Measurements from ENCODE around the gene SNED1.

Gene SNED1

DNA sequence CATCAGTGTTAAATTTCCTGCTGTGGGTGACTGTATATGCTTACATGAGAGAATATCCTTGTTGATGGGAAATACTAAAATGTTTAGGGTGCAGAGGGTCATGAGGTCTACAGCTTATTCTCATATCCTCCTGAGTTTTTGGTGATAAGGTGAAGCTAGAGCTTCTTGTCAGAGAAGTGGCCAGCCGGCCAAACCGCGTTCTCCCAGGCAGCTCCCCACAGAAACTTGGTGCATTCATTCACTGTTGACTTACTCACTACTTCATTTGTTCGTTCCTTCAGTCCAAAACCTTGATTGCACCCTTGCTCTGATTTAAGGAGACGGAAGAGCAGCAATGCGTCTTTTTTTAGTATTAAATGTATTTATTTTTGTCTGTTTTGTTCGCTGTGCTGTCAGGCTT lies 8.7 kb downstream of the SNED1 start:
- DNase-seq: no peak

DNA sequence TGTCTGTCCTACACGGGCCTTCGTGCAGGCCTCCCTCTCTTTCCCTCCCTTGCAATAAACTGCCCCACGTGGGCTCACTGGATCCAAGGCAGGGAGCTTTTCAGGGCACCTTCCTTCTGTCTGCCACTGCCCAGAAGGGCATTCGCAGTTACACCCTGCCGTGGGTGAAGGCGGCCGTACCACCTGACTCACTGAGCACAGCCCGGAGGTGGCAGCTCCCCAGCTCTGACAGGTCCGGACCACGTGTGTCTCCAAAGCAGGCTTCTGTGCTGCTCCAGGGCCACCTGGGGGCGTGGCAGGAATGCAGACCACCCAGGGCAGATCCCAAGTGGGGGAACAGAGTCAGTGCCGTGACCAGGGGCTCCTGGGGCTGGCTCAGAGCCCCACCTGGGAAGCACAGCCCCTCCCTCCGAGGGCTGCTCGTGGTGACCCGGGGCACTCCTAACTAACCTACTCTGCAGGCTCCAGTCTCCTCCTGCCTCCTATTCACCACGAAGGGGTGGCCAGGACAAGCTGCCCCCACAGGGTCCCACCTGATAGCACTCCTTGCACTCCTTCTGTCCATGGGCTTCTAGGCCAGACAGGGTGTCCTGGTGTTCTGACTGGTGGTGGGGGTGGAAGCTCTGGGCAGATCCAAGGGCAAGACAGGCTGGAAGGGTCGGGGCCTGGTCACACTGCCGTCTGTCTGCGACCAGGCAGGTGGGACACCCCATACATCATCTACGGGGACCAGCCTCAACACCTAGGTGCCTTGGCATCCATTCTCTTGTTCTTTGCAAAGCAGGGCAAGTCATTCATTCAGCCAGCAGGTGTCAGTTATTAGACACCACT lies 9.7 kb downstream of the SNED1 start:
- DNase-seq: no peak

DNA sequence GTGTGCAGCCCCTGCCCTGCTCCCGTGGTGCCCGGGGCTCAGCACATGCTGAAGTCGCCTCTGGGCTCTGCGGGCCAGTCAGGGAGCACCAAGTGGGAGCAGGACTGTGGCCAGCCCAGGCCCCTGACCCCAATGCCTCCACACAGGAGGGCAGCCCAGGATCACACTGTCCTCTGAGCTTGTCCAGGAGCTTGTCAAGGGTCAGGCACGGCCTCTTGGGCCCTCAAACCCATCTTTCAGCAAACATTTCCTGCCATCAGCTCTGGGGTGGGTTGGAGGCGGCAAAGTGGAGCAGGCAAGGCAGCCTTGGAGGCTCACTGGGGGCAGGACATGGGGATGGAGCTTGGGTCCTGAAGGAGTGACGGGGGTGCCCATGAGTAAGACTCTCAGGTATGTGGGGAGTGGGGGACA lies 10.3 kb downstream of the SNED1 start:
- no peak for DNase-seq

DNA sequence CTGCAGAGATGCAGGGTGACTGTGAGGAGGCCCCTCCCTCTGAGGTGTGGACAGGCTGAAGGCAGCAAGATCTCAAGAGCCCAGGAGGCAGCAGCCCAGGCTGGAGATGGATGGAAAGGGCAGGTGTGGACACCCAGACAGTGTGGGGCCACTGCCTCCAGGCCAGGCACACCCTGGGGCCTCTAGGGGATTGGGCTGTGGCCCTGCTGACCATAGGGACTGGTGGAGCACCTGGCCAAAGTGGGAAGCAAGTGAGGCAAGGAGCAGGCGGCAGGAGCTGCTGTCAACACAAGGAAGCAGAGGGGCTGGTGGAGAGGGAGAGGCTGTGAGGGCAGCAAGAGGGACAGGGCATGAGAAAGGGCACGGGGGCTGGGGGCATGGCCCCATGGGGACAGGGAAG lies 10.8 kb downstream of the SNED1 start:
- DNase-seq: no peak

DNA sequence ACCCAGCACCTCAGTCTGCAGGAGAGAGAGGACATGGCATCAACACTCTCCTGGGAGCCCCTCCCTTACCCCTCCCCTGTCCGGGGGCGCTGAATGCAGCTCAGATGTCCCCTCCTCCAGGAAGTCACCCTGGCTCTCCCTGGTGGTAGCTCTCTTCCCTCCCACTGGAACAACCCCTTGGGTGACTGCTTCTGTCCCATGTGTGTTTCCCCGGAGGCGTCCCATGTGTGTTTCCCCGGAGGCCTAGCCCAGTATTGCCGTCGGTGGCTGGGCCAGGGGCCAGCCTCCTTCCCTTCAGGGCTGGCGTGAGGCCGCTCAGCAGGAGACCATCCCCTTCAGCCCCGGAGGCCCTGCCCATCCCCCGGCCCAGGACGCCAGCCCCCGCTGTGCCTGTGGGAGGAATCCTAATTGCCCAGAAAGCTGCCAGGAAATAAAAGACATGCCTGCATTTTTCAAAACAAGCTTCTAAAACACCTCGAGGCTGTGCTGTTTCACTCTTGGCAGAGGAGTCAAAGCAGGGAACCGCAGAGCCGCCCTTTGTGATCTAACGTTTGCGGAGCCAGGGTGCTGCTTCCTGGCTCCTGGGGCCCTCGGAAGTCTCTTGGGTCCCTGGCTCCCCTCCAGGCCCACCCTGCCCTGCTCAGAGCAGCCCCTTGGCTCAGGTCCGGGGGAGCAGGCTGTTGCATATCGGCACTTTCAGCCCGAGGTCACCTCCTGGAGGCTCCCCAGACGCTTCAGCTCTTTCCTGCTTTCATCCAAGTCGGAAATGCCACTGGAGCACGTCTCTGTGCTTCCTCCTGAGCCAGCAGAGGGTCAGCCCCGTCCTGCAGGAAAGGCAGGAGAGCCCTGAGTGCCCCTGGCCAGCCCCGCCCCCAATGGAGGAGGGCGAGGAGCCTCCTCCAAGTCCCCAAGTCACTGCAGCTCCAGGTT lies 11.4 kb downstream of the SNED1 start:
- DNase-seq: no peak

DNA sequence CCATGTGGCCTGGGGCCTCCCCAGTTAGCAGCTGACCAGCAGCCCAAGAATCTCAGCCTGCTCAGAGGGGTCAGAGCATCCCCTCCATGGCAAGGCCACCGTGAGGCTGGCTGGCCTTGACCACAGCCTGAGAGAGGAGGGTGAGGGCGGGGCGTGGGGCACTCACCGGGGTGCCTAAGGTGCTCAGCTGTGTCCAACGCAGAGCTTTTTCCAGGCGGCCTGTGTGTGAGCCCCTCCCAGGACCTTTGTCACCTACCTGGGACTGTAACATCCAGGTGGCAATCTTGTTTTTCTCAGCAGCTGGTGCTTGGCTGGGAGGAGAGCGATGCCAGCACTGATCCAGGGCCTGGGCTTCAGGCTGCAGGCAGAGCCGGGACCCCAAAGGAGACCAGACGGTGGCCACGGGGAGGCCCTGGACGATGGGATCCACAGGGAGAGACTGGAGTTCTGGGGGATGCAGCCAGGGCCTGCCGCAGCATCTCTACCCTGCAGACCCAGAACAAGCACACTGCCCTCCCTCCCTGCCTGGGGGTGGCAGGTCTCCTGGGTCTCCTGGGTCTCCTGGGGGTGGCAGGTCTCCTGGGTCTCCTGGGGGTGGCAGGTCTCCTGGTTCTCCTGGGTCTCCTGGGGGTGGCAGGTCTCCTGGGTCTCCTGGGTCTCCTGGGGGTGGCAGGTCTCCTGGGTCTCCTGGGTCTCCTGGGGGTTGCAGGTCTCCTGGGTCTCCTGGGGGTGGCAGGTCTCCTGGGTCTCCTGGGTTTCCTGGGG lies 12.3 kb downstream of the SNED1 start:
- no peak for DNase-seq

DNA sequence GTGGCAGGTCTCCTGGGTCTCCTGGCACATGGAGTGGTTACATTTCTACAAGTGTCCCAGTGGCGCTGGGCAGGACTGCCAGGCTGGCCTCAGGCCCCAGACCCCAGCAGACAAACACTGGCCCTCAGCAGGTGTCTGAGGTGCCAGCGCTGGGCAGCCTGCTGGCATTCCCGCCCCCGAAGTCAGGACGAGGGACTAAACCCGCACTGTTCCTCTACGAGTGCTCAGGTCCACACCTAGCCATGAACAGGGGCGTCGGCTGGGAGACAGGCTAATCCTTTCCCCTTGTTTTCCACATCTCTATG lies 12.8 kb downstream of the SNED1 start:
- DNase-seq: no peak

DNA sequence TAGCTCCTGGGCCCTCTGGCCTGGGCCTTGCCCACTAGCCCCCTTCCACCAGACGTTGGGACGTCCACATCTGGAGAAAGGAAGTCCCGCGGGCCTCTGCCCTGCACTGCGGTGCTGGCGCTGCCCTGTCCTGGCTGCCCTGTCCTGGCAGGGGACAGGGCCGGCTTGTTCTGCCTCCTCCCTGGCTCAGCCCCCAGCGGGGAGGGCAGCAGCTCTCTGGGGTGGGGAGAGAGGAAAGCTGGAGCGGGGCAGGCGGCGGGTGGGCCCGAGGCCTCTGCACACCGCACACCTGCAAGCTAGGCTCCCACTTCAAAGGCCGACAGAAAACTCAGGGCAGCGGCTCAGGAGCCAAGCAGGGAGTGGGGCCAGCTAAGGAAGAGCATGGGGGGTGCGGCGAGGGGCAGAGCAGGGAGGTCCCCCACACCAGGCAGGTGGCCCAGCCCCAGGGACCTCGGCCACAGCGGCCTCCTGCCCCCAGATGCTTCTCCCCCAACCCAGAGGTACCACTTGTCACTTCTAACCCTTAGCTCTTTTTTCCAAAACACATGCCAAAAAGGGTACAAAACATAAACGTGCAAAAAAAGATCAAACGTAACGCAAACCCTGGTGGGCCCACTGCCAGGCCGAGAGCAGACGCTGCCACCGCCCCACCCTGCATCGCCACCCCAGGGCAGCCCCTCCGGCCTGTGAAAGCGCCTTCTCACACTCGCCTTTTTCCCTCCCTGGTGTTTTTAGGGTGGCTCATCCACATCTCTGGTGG lies 13.5 kb downstream of the SNED1 start:
- no peak for DNase-seq

DNA sequence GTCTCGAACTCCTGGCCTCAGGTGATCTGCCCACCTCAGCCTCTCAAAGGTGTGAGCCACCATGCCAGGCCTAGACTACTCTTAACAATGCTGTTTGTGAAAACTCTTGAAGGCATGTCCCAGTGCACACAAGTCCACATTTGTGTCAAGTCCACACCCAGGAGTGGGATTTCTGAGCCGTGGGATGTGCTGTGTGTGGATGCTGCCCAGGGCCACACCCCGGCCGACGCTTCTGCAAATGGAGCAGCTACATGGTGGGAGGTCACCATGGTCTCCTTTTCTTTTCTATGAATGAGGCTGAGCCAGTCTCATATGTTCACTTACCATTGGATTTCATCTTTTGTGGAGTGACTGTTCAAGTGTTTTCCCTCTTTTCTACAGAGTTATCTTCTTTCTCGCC lies 15.8 kb downstream of the SNED1 start:
- no peak for DNase-seq

DNA sequence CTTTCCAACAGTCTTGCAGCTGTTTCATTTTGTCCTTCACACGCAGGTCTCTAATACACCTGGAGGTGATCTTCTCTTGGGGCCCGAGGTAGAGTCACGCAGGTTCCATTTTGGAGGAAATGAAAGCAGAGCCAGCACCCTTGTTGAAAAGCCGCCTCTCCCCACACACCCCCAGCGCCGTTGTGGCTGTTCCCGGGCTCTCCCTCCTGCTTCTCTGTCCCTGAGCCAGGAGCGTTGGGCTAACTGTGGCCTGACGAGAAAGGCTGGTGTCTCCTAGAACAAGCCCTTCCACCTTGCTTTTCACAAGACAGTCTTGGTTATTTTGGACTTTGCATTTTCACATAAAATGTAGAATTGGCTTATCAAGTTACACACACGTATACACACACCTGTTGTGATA lies 16.3 kb downstream of the SNED1 start:
- no peak for DNase-seq

DNA sequence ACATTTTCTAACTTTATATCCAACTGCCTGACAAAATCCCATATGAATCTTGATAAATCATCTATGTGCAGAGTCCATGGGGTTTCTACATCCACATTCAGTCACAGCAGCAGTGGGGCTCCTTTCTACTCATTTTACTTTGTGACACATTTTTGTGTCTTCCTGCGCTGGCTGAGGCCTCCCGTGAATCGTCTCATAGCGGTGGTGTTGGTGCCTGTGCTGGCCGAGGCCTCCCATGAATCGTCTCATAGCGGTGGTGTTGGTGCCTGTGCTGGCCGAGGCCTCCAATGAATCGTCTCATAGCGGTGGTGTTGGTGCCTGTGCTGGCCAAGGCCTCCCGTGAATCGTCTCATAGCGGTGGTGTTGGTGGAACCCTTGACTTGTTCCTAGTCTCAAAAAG lies 17.0 kb downstream of the SNED1 start:
- no peak for DNase-seq

DNA sequence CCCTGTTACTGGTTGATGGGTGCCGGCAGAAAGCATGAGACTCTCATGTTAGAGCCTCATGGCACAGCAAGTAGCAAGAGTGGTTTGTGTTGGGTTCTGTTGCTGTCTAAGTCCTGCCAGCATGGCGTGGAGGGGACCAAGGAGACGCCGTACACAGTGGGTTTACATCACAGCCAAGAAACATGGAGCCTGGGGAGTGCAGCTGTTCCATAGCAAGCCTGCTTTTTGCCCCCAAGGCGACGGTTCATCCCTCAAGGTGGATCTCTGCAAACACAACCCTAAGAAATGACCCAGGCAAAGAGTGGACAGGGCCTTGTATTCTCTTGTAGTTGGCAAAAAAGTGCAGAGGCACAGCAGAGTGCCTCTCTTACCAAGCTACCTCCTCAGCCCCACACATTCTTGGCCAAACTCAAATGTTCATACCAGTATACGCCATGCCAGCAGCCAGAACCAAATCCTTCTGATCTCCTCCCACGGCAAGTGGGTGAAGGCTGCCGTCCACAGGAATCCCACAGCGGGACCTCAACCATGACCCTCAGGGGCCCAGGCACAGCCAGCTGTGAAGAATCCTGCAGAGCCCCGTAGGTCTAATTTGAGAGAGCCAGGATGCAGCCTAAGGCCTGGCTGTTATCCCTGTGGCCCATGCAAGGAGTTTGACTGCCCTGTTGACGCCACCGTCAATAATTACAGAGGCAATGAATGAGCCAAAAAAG lies 19.0 kb downstream of the SNED1 start:
- no peak for DNase-seq

DNA sequence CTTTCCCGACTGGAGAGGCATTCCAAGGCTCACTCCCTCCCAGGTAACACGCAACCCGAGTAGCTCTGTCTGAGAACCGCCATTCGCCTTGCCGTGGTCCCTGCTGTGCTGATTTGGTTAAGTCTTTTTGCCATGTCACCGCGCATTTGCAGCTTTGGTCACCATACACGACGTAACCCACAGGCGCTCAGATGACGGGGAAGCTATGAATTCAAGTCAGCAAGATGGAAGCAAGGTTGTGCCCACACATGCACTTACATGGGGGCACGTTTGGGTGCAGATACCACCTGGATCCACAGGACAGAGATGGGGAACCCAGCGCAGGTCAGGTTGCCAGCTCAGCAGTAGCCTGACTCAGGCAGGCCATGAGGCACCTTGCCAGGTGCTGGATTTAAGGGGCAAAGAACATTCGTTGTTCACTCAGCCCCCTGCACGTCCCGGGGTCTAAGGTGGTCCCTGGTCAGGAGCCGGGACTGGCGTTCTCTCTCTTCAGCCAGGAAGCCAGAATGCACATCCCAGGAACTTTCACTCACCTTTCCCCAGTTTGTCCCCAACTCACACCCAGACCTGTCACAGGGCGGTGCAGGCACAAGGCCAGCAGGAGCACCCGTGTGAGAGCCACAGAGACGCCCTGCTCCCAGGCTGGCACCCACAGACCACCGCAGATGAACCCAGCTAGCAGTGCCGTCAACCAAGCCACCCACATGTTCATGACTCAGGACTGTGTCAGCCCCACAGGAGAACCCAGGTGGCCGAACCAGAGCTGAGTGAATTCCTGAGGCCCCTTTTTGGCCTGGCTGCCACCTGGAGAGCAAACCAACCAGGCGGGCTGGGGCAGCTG lies 19.9 kb downstream of the SNED1 start:
- no peak for DNase-seq

DNA sequence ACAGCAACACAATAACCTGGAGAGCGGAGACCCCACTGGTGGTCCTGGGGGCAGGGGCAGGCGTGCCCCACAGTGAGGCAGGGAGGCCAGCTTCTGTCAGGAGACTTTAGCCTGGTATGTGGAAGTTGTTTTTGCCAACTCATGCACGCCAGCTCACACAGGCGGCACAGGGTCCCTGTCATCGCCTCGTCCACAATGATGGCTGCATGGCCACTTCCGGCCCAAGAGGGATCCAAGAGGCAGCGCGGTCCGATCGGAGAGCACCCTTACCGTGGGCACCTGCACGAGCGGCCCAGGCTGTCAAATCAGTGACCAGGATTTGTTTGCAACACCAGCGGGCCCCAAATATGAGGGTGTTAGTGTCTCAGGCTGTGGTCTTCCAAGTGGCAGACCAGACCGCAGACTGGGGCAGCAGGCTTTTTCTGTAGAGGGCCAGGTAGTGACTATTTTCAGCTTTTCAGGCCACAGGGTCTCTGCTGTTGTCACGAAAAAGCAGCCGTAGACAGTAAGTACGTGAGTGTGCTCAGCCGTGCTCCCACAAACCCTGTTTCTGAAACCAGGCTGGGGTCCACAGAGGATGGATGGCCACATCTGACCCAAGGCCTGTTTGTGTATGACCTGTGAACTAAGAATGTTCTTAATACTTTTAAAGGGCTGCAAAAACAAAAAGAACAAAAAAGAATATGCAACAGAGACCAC lies 21.2 kb downstream of the SNED1 start:
- DNase-seq: no peak

DNA sequence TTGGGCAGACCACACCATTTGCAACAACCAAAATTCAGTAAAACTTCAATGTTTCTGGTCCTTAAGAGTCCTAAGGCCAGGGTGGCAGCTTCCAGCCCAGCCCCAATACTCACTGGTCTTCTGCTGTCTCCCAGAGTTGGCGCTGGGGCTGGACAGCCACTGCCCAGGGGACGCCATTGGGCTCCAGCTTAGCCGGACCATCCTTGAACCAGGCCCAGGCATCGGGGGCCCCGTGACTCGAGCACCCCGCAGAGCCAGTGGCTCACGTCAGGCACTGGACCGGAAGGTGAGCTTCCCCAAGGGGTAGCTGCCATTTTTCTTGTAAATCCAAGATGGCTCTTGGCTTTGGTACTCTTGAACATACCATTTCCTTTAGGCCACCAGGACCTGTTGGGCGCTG lies 21.8 kb downstream of the SNED1 start:
- no peak for DNase-seq

DNA sequence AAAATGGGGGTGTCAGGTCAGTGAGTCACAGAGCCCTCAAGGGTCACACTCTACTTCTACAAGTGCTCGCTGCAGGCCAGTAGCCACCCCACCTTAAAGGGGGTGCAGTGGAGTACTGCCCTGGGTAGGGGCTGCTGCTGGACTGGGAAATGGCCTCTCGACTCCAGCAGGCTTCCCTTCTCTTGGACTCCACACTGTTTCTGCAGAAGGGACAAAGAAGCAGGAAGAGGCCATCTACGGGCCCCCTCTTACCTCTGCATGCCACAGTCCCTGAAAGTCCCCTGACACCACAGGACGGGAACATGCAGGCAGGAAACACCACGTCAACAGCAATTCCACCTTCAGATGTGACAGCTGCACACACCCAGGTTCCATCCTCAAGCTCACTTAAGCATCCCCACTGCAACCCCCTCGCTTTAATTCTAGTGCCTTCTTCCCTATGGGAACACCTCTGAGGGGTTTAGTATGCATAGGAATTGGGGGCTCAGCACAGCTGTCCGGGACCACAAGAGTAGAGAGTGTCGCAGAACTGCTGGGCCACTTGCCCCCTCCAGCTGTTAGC lies 22.3 kb downstream of the SNED1 start:
- no peak for DNase-seq

DNA sequence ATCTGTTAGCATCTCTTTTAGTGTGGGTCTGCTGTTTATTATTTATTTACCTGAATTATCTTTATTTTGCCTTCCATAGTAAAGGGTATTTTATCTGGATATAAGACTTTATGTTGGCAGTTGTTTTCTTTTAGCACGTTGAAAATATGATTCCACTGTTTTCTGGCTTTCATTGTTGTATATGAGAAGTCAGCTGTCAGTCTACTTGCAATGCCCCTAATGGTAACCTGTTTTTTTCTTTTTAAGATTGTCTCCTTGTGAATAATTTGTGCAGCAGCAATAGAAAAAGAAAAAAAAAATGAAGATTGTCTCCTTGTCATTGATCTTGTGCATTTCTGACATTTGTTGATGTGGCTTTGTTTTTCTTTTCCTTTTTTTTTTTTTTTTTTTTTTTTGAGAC lies 27.2 kb downstream of the SNED1 start:
- no peak for DNase-seq

DNA sequence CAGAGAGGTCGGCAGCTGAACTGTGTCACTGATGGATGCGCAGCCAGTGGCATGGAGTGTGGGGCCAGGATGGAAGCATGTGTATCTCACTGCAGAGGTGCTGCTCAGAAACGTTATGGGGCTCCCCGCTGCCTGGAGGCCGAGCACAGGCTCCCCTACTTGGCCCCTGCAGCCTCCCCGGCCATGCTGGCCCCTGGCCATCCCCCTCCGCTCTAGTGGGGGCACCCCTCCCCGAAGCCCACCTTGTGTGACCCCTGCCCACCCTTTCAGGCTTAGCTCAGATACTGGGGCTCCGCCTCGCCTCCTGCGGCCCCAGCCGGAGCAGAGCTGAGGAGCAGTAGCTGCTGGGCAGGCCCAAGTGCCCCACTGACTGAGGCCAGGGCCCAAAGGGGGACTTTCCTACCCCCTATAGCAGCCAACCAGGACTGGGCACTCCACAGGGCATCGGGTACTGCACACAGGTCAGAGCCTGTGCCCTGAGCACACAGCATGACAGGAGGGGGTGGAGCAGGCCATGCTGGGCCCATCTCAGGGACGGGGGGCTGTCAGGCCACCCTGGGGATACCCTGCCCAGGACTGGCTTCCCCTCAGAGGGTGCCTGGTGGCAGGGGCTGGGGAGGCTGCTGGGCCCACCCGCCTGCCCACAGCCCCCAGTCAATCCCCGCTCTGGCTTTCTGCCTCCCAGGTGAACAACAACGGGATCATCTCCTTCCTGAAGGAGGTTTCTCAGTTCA lies 31.3 kb downstream of the SNED1 start:
- no peak for DNase-seq

DNA sequence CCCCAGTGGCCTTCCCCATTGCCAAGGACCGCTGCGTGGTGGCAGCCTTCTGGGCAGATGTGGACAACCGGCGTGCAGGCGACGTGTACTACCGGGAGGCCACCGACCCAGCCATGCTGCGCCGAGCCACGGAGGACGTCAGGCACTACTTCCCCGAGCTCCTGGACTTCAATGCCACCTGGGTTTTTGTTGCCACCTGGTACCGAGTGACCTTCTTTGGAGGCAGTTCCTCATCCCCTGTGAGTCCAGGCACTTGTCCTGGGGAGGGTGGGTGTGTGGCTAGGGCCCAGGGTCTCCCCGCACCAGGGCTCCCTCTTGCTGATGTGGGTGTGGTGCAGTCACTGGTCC lies 31.9 kb downstream of the SNED1 start:
- DNase-seq: no peak

DNA sequence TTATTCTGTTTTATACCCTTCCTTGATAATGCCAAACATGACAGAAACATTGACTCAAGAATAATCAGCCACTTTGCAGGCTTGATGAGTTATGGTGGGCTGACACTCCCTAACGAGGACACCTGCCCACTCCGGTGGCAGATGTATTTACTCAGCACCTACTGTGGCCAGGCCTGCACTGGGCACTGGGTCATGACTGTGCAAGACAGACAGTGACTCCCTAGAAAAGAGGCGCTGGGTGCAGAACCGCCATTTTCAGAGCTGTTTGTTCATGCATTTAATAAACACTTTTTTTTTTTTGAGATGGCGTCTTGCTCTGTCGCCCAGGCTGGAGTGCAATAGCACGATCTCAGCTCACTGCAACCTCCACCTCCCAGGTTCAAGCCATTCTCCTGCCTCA lies 32.5 kb downstream of the SNED1 start:
- no peak for DNase-seq

All from NCI-H2227 treated with DMSO at 0.1 percent for 48 hours (cell line).